Measurements from ENCODE around the gene GYS1. TPM values are rescaled to one million over a fixed set of nuclear protein-coding genes. Genes with fewer than 3 reads are reported as not detected.

The GYS1 gene
- total and polyA plus RNA-seq, 2 experiments from 2014 or later, result 15.9 to 28.9 TPM

GRCh38 chr19:48991873-48992580 is 1.1 kb downstream of the GYS1 start:
- peaks cover 13% of the 10 kb centered on the region; the same call in 1 of the 2 replicates for H3K4me1 ChIP-seq (ENCODE audit: insufficient read depth)
- Mint-ChIP-seq H3K36me3 (ENCODE audit: low read depth) (peaks cover 34% of the 10 kb centered on the region), H3K9me3 (no peaks in the 10 kb centered on the region), H3K4me1 (peaks cover 24% of the 10 kb centered on the region), H3K4me3 (peak overlapping the region; percentile 96), H3K27me3 (ENCODE audit: insufficient read depth, low read depth, poor library complexity) (peaks cover 14% of the 10 kb centered on the region), H3K27ac (peak overlapping the region; percentile 97)
- 0 out of 2 replicates have a peak, but pooled peaks cover 3% of the 10 kb centered on the region for H3F3A ChIP-seq (replicated peaks; ENCODE audit: low read depth)
- peak; percentile 64 for DNase-seq (ENCODE audit: low spot score)
- H3K36me3 ChIP-seq (ENCODE audit: insufficient read depth), result peaks cover 6% of the 10 kb centered on the region
- H3K27me3 ChIP-seq (ENCODE audit: insufficient read depth), result no peaks in the 10 kb centered on the region
- no peak overlapping the region for H2AFZ ChIP-seq
- peak overlapping the region; percentile 98 for H3K4me2 ChIP-seq
- peaks cover 48% of the 10 kb centered on the region for H3K79me2 ChIP-seq (replicated peaks; ENCODE audit: insufficient read depth)
- peak overlapping the region; percentile 100 for H3K4me3 ChIP-seq
- ATAC-seq, result peak; percentile 34
- H3K9me2 ChIP-seq (ENCODE audit: insufficient read depth), result no peaks in the 10 kb centered on the region
- H3K27ac ChIP-seq (ENCODE audit: low read depth), result no peak overlapping the region
- TF ChIP-seq ZNF114 (CRISPR knock-in tag; IDR thresholded peaks at IDR 0.05) (no peak), EZH2 (IDR thresholded peaks at IDR 0.05; ENCODE audit: low read depth, unreplicated experiment) (no peak), ETS1 (IDR thresholded peaks at IDR 0.05) (no peak), POLR2AphosphoS5 (IDR thresholded peaks at IDR 0.05; ENCODE audit: low read depth) (no peak), EZH2phosphoT487 (IDR thresholded peaks at IDR 0.05; ENCODE audit: unreplicated experiment) (no peak)
- H4K20me1 ChIP-seq (replicated peaks; ENCODE audit: insufficient read depth), result peaks cover 6% of the 10 kb centered on the region

GRCh38 chr19:48991011-48991609 is 2.0 kb downstream of the GYS1 start:
- peak overlapping the region; percentile 42; the same call in 1 of the 3 replicates for H3K4me3 Mint-ChIP-seq
- H3K4me3 ChIP-seq, result no peak overlapping the region
- no peak overlapping the region for H2AFZ ChIP-seq
- peaks cover 14% of the 10 kb centered on the region for H3K27me3 Mint-ChIP-seq (ENCODE audit: insufficient read depth, low read depth, poor library complexity)
- H4K20me1 ChIP-seq (replicated peaks; ENCODE audit: insufficient read depth), result peaks cover 6% of the 10 kb centered on the region
- no peaks in the 10 kb centered on the region for H3K9me2 ChIP-seq (ENCODE audit: insufficient read depth)
- 0 out of 2 replicates have a peak, but pooled peaks cover 3% of the 10 kb centered on the region for H3F3A ChIP-seq (replicated peaks; ENCODE audit: low read depth)
- H3K4me2 ChIP-seq, result 0 out of 2 replicates have a peak overlapping the region, but pooled peaks have one; percentile 98
- no peak for DNase-seq (ENCODE audit: low spot score)
- no peaks in the 10 kb centered on the region for H3K27me3 ChIP-seq (ENCODE audit: insufficient read depth)
- no peak overlapping the region; the same call in 1 of the 2 replicates for H3K27ac Mint-ChIP-seq
- peaks cover 24% of the 10 kb centered on the region for H3K4me1 Mint-ChIP-seq
- H3K79me2 ChIP-seq (replicated peaks; ENCODE audit: insufficient read depth), result peaks cover 38% of the 10 kb centered on the region
- no peak for ATAC-seq
- H3K27ac ChIP-seq (ENCODE audit: low read depth), result no peak overlapping the region
- H3K9me3 Mint-ChIP-seq, result no peaks in the 10 kb centered on the region
- peaks cover 6% of the 10 kb centered on the region for H3K36me3 ChIP-seq (ENCODE audit: insufficient read depth)
- TF ChIP-seq CTCF (conservative IDR thresholded peaks at IDR 0.05; ENCODE audit: low read depth in 2 of 2) (no peak), ETS1 (IDR thresholded peaks at IDR 0.05) (no peak)
- peaks cover 13% of the 10 kb centered on the region; the same call in 1 of the 2 replicates for H3K4me1 ChIP-seq (ENCODE audit: insufficient read depth)
- H3K36me3 Mint-ChIP-seq (ENCODE audit: low read depth), result peaks cover 36% of the 10 kb centered on the region
